Measurements from ENCODE around the gene SLC25A53. TPM values are rescaled to one million over a fixed set of nuclear protein-coding genes. Genes with fewer than 3 reads are reported as not detected.

SLC25A53 gene, protein sequence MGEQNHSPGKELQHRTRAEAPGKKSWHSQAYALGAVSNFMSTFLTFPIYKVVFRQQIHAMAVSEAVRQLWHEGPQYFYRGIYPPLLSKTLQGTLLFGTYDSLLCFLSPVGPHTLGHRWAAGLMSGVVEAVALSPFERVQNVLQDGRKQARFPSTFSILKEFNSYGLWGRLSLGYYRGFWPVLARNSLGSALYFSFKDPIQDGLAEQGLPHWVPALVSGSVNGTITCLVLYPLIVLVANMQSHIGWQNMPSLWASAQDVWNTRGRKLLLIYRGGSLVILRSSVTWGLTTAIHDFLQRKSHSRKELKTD
- polyA plus RNA-seq (2013, experiment 1 of 4), result 5.6 TPM
- polyA plus RNA-seq (2013, experiment 2 of 4), result 5.5 TPM
- polyA plus RNA-seq (2013, experiment 3 of 4), result 4.8 TPM
- 4.9 TPM for polyA plus RNA-seq (2013, experiment 4 of 4)

DNA sequence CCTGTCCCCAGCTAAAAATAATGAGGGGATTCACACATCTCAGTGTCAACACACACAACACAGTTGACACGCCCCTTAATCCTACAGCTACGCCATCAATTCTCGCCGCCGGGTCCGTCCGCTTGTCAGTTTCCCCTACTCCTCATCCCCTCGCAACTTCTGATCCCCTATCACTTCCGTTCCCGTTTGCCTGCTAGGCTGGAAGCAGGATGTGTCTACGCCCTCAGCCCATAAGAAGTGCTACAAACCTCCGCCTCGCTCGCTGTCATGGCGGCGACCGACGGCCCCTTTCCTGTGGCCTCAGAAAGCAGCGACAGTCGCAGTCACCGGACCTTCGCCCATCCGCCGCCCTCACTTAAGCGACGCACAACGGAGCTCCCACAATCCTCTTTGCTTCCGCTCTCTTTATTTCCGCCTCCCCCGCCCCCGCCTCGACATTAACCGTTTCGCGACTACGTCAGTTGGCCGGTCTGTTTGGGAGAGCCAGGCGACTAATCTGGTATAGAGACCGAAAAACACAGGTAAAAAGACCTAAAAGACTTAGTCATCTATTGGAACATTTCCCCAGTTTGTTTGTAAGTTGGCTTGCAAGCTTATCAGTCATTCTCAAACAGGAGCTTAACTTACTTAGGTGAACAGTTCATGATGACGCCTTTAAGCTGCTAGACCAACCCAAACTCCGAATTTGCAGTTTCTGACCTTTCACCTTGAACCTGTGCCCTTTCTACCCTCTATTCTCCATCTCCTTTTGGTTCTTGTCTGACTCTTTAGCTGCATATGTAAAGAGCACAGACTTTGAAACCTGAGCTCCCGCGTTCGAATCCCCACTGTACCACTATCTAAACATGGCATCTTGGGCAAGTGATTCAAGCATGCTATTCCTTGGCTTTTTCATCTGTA is at the start of gene SLC25A53:
TSS of gene SLC25A53 (minus strand) at position 380 of the 900 bp plus-strand sequence. CDS start 51,752 bp downstream, outside the sequence.
- H3K9me3 ChIP-seq (ENCODE audit: control insufficient read depth, low read length), result no peaks in the 10 kb centered on the region
- peak within 1 kb of the TSS; percentile 61 for H3K4me3 ChIP-seq (ENCODE audit: insufficient read depth, low read depth, low read length)
- H3K27me3 ChIP-seq (ENCODE audit: control insufficient read depth, insufficient read depth, low read length, poor library complexity, severe bottlenecking), result no peaks in the 10 kb centered on the region
- peak within 1 kb of the TSS; percentile 55 for H3K27ac ChIP-seq (ENCODE audit: insufficient read depth, low read depth, low read length, poor library complexity, severe bottlenecking)
- H3K36me3 ChIP-seq (ENCODE audit: control insufficient read depth, insufficient read depth, low read length), result no peaks in the 10 kb centered on the region
- 1% methylated on average over 41 to 44 of the region's 44 CpGs for WGBS, 2 experiments
- H3K4me1 ChIP-seq (ENCODE audit: control insufficient read depth, insufficient read depth, low read length), result no peaks in the 10 kb centered on the region

DNA sequence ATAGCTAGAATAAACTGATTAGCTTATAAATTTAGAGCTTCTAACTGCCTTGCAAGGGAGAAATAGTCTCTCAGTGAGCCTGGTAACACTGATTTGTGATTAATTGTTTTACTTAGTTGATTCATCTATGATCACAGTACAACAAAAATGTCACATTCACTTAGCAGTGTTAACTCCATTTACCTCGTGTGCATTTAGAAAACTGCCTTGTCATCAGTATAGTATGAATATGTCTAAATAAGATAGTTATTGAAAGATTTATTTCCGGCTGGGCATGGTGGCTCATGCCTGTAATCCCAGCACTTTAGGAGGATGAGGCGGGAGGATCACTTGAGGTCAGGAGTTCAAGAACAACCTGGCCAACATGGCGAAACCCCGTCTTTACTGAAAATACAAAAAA is 48.7 kb upstream of the SLC25A53 start:
- WGBS, 2 experiments, result 90 to 93% methylated on average over 4 to 5 of the region's 5 CpGs
- H3K4me3 ChIP-seq (ENCODE audit: insufficient read depth, low read depth, low read length), result no peak overlapping the region
- H3K36me3 ChIP-seq (ENCODE audit: control insufficient read depth, insufficient read depth, low read length), result no peaks in the 10 kb centered on the region
- H3K4me1 ChIP-seq (ENCODE audit: control insufficient read depth, insufficient read depth, low read length), result no peaks in the 10 kb centered on the region
- no peak overlapping the region for H3K27ac ChIP-seq (ENCODE audit: insufficient read depth, low read depth, low read length, poor library complexity, severe bottlenecking)
- H3K27me3 ChIP-seq (ENCODE audit: control insufficient read depth, insufficient read depth, low read length, poor library complexity, severe bottlenecking), result no peaks in the 10 kb centered on the region
- no peaks in the 10 kb centered on the region for H3K9me3 ChIP-seq (ENCODE audit: control insufficient read depth, low read length)

DNA sequence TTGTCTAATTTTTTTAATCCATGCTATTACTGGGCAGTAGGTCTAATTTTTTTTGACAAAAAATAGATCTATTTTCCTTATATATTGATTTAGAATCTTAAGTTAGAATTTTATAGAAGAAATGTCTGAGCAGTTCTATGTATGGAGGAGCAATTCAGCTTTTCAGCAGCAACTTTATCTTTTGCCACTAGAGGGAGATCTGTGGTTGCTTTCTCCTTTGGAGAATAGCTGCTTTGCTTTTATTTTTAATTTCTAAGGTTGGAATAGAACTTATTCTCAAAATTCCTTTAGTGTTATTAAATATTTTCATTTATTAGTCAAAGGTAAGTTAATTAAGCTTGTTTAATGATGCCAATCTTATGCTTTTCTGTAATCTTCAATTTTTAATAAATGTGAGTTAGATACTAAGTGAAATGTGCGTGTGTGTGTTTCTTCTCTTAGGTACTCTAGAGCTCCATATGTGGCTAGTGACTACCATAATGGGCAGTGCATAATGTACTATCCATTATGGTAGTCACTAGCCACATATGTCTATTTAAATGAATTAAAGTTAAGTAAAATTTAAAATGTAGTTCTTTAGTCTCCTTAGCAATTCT is 38.8 kb upstream of the SLC25A53 start:
- Histone ChIP-seq H3K9me3 (ENCODE audit: control insufficient read depth, low read length) (no peaks in the 10 kb centered on the region), H3K27me3 (ENCODE audit: control insufficient read depth, insufficient read depth, low read length, poor library complexity, severe bottlenecking) (no peaks in the 10 kb centered on the region), H3K4me1 (ENCODE audit: control insufficient read depth, insufficient read depth, low read length) (no peaks in the 10 kb centered on the region), H3K4me3 (ENCODE audit: insufficient read depth, low read depth, low read length) (no peak overlapping the region), H3K27ac (ENCODE audit: insufficient read depth, low read depth, low read length, poor library complexity, severe bottlenecking) (no peak overlapping the region), H3K36me3 (ENCODE audit: control insufficient read depth, insufficient read depth, low read length) (no peaks in the 10 kb centered on the region)
- WGBS, 2 experiments, result 89 to 100% methylated on average over 1 of the region's 1 CpG

DNA sequence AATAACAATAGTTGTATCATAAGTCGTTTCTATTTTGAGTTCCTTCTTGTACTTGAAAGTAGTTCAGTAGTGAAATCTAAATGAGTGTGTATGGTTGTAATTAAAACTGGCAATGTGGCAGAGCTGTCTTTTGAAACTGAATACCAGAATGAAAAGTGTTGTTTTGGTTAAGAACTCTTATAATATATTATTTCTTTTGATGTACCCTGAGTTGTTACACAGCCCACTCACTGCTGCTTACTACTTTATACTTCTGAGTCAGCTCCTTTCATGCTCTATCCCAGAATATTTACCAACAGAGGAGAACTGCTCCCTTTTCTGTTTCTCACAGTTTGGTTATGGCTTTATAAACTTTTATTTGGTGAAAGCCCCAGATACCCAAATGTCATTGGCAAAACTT is 38.2 kb upstream of the SLC25A53 start:
- 63 to 87% methylated on average over 1 of the region's 1 CpG for WGBS, 2 experiments
- Histone ChIP-seq H3K9me3 (ENCODE audit: control insufficient read depth, low read length) (no peaks in the 10 kb centered on the region), H3K27me3 (ENCODE audit: control insufficient read depth, insufficient read depth, low read length, poor library complexity, severe bottlenecking) (no peaks in the 10 kb centered on the region), H3K4me3 (ENCODE audit: insufficient read depth, low read depth, low read length) (no peak overlapping the region), H3K27ac (ENCODE audit: insufficient read depth, low read depth, low read length, poor library complexity, severe bottlenecking) (no peak overlapping the region), H3K4me1 (ENCODE audit: control insufficient read depth, insufficient read depth, low read length) (no peaks in the 10 kb centered on the region), H3K36me3 (ENCODE audit: control insufficient read depth, insufficient read depth, low read length) (no peaks in the 10 kb centered on the region)

DNA sequence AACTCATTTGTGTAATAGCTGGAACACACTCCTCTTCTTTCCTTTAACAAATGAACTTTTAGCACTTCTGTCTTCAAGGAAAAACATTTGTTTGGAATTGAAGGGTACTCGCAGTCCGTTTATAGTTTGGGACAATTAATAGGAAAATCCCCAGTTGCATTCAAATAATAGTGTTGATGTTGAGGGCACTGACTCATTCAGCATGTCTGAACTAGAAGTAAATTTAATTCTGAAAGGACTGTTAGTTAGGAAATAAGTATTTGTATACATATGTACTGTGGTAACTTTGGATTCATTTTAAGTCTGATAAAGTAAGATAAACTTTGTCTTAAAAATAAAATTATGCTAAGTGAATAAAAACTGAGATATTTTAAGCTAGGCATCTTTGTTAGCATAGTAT is 36.7 kb upstream of the SLC25A53 start:
- Histone ChIP-seq H3K9me3 (ENCODE audit: control insufficient read depth, low read length) (no peaks in the 10 kb centered on the region), H3K27ac (ENCODE audit: insufficient read depth, low read depth, low read length, poor library complexity, severe bottlenecking) (no peak overlapping the region), H3K4me3 (ENCODE audit: insufficient read depth, low read depth, low read length) (no peak overlapping the region), H3K27me3 (ENCODE audit: control insufficient read depth, insufficient read depth, low read length, poor library complexity, severe bottlenecking) (no peaks in the 10 kb centered on the region), H3K4me1 (ENCODE audit: control insufficient read depth, insufficient read depth, low read length) (no peaks in the 10 kb centered on the region), H3K36me3 (ENCODE audit: control insufficient read depth, insufficient read depth, low read length) (no peaks in the 10 kb centered on the region)
- 92 to 93% methylated on average over 2 of the region's 2 CpGs for WGBS, 2 experiments

DNA sequence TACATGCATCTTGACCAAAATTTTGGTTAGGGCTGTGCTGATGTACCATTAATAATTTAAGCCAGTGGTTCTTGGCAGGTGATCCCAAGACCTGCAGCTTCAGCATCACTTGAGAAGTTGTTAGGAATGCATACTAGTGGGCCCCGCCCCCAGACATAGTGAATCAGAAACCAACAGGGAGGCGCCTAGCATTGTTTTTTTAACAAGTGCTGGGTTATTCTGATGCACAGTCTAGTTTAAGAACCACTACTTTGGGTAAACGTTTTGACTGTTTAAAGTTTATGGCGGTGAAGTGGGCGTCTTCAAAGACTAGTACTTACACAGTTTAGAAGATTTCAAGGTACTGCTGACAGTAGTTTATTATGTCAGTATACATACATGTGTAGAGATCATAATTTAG is 33.0 kb upstream of the SLC25A53 start:
- Histone ChIP-seq H3K9me3 (ENCODE audit: control insufficient read depth, low read length) (no peaks in the 10 kb centered on the region), H3K36me3 (ENCODE audit: control insufficient read depth, insufficient read depth, low read length) (no peaks in the 10 kb centered on the region), H3K4me3 (ENCODE audit: insufficient read depth, low read depth, low read length) (no peak overlapping the region), H3K27ac (ENCODE audit: insufficient read depth, low read depth, low read length, poor library complexity, severe bottlenecking) (no peak overlapping the region), H3K27me3 (ENCODE audit: control insufficient read depth, insufficient read depth, low read length, poor library complexity, severe bottlenecking) (no peaks in the 10 kb centered on the region), H3K4me1 (ENCODE audit: control insufficient read depth, insufficient read depth, low read length) (no peaks in the 10 kb centered on the region)
- WGBS, 2 experiments, result 90 to 96% methylated on average over 2 to 5 of the region's 5 CpGs

DNA sequence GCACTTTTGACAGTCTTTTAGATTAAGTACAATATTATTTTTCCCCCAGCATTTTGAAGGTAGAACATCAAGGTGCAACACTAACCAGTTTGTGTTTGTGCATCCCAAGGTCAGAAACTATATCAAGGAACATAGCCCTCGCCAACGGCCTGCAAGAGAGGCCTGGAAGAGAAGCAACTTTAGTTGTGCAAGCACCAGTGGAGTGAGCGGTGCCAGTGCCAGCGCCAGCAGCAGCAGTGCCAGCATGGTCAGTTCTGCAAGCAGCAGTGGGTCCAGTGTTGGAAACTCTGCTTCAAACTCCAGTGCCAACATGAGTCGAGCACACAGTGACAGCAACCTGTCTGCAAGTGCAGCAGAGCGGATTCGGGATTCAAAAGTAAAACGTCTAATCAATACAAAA is 31.1 kb upstream of the SLC25A53 start:
- Histone ChIP-seq H3K9me3 (ENCODE audit: control insufficient read depth, low read length) (no peaks in the 10 kb centered on the region), H3K36me3 (ENCODE audit: control insufficient read depth, insufficient read depth, low read length) (no peaks in the 10 kb centered on the region)
- WGBS, 2 experiments, result 96% methylated on average over 6 to 7 of the region's 8 CpGs

DNA sequence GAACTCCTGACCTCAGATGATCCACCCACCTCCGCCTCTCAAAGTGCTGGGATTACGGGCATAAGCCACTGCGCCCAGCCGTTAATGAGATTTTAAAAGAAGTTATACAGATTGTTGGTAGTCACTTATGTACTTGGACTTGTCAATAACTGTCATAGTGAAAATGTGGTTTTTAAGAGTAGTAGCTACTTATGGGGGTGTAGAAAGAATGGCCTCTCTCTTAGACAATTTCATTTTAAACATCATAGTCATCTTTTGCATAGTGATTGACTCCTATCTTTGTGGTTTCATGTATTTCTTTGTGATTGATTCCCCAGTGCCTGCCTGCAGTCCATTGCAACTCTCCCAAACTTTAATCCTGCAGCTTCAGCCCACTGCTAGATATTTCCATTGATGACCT is 26.9 kb upstream of the SLC25A53 start:
- Histone ChIP-seq H3K4me3 (ENCODE audit: insufficient read depth, low read depth, low read length) (no peak overlapping the region), H3K36me3 (ENCODE audit: control insufficient read depth, insufficient read depth, low read length) (no peaks in the 10 kb centered on the region), H3K27me3 (ENCODE audit: control insufficient read depth, insufficient read depth, low read length, poor library complexity, severe bottlenecking) (no peaks in the 10 kb centered on the region), H3K4me1 (ENCODE audit: control insufficient read depth, insufficient read depth, low read length) (no peaks in the 10 kb centered on the region), H3K27ac (ENCODE audit: insufficient read depth, low read depth, low read length, poor library complexity, severe bottlenecking) (no peak overlapping the region), H3K9me3 (ENCODE audit: control insufficient read depth, low read length) (no peaks in the 10 kb centered on the region)
- WGBS, 2 experiments, result 90 to 91% methylated on average over 4 of the region's 4 CpGs

More for the DNA sequence above, 31.1 kb upstream of the SLC25A53 start:
- Histone ChIP-seq H3K27me3 (ENCODE audit: control insufficient read depth, insufficient read depth, low read length, poor library complexity, severe bottlenecking) (no peaks in the 10 kb centered on the region), H3K4me3 (ENCODE audit: insufficient read depth, low read depth, low read length) (no peak overlapping the region), H3K27ac (ENCODE audit: insufficient read depth, low read depth, low read length, poor library complexity, severe bottlenecking) (no peak overlapping the region), H3K4me1 (ENCODE audit: control insufficient read depth, insufficient read depth, low read length) (no peaks in the 10 kb centered on the region)

DNA sequence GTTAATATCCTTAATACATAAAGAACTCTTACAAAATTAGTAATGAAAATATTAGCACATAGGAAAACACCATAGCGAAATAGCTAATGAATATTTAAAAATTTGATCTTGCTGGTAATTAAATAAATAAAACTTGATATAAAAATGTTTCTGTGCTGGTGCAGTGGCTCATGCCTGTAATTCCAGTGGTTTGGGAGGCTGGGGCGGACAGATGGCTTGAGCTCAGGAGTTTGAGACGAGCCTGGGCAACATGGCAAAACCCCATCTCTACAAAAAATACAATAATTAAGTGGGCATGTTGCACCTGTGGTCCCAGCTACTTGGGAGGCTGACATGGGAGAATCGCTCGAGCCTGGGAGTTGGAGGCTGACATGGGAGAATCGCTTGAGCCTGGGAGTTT is 17.0 kb upstream of the SLC25A53 start:
- 86 to 90% methylated on average over 3 to 5 of the region's 6 CpGs for WGBS, 2 experiments
- no peak overlapping the region for H3K4me3 ChIP-seq (ENCODE audit: insufficient read depth, low read depth, low read length)

DNA sequence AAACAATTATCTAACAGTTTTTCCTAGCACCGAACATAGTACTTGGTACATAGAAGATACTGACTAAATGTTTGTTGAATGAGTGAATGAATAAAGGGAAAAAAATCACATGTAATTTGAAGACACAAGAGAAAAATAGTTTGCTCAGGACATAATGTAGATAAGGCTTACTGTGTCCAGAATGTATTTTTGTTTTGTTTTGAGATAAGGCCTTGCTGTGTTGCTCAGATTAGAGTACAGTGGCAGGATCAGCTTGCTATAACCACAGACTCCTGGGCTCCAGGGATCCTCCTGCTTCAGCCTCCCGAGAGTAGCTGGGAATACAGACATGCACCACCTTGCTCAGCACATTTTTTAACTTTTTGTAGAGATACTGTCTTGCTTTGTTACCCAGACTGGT is 16.0 kb upstream of the SLC25A53 start:
- WGBS, 2 experiments, result 82 to 91% methylated on average over 1 to 2 of the region's 2 CpGs
- peaks cover 2% of the 10 kb centered on the region for H3K4me1 ChIP-seq (ENCODE audit: control insufficient read depth, insufficient read depth, low read length)
- H3K9me3 ChIP-seq (ENCODE audit: control insufficient read depth, low read length), result no peaks in the 10 kb centered on the region
- no peak overlapping the region for H3K4me3 ChIP-seq (ENCODE audit: insufficient read depth, low read depth, low read length)
- no peak overlapping the region for H3K27ac ChIP-seq (ENCODE audit: insufficient read depth, low read depth, low read length, poor library complexity, severe bottlenecking)
- no peaks in the 10 kb centered on the region for H3K36me3 ChIP-seq (ENCODE audit: control insufficient read depth, insufficient read depth, low read length)
- H3K27me3 ChIP-seq (ENCODE audit: control insufficient read depth, insufficient read depth, low read length, poor library complexity, severe bottlenecking), result no peaks in the 10 kb centered on the region

More for the DNA sequence above, 17.0 kb upstream of the SLC25A53 start:
- no peaks in the 10 kb centered on the region for H3K27me3 ChIP-seq (ENCODE audit: control insufficient read depth, insufficient read depth, low read length, poor library complexity, severe bottlenecking)
- no peaks in the 10 kb centered on the region for H3K9me3 ChIP-seq (ENCODE audit: control insufficient read depth, low read length)
- no peaks in the 10 kb centered on the region for H3K36me3 ChIP-seq (ENCODE audit: control insufficient read depth, insufficient read depth, low read length)
- no peaks in the 10 kb centered on the region for H3K4me1 ChIP-seq (ENCODE audit: control insufficient read depth, insufficient read depth, low read length)
- no peak overlapping the region for H3K27ac ChIP-seq (ENCODE audit: insufficient read depth, low read depth, low read length, poor library complexity, severe bottlenecking)
